Activated naive CD4-positive, alpha-beta T cell treated with Interleukin-2 at 50 U/mL for 16 hours (primary cell): ENCODE measurements around the gene HECTD3.
"Not testable (repeated sequence)": the region's sequence is repeated elsewhere in the genome, so short reads cannot be mapped to it uniquely, and the experiment has no call there.

Experiments used
- DNase-seq: peaks from one replicate; pipeline ENCODE4 v3.0.0-alpha.2; 2020

Gene HECTD3

GRCh38 chr1:44985747-44986359, 25.3 kb downstream of the HECTD3 start:
- DNase-seq: no peak

- not testable (repeated sequence) for DNase-seq
These were observed 33.8 kb downstream of the HECTD3 start for GRCh38 chr1:44977372-44977771.

- DNase-seq: no peak
These were observed 34.9 kb downstream of the HECTD3 start for GRCh38 chr1:44976252-44976651.

GRCh38 chr1:44973645-44974044, 37.5 kb downstream of the HECTD3 start:
- no peak for DNase-seq

- DNase-seq: no peak
These were observed 40.8 kb downstream of the HECTD3 start for GRCh38 chr1:44970317-44970716.

GRCh38 chr1:44964396-44964795, 46.7 kb downstream of the HECTD3 start:
- no peak for DNase-seq

GRCh38 chr1:44962729-44963128, 48.4 kb downstream of the HECTD3 start:
- no peak for DNase-seq

- not testable (repeated sequence) for DNase-seq
These were observed 49.1 kb downstream of the HECTD3 start for GRCh38 chr1:44962022-44962421.

- not testable (repeated sequence) for DNase-seq
These were observed 53.6 kb downstream of the HECTD3 start for GRCh38 chr1:44957566-44957965.

- DNase-seq: not testable (repeated sequence)
These were observed 55.0 kb downstream of the HECTD3 start for GRCh38 chr1:44956077-44956476.
